Breast epithelium (tissue), 3 donors: ENCODE data around the gene DST.

Experiments
- POLR2A ChIP-seq: fragments of 450-650 bp; IDR thresholded peaks from one replicate; pipeline ENCODE4 v1.6.1; 2016; ENCODE audit warnings: antibody characterized with exemption, mild to moderate bottlenecking, moderate library complexity
- POLR2AphosphoS5 ChIP-seq, 3 donors: sonication (generic); formaldehyde crosslinking; IDR thresholded peaks; one replicate each; pipeline ENCODE4 v1.6.1; 2017; ENCODE audit warnings: antibody characterized with exemption in 3 of 3
- TF ChIP-seq, protein P1 (sequence below), 3 donors: fragments of 450-650 bp; IDR thresholded peaks; one replicate each; pipeline ENCODE4 v1.5.1; 2016 to 2017; ENCODE audit warnings: antibody characterized with exemption in 3 of 3, mild to moderate bottlenecking in 3 of 3, moderate library complexity in 3 of 3

DNA sequence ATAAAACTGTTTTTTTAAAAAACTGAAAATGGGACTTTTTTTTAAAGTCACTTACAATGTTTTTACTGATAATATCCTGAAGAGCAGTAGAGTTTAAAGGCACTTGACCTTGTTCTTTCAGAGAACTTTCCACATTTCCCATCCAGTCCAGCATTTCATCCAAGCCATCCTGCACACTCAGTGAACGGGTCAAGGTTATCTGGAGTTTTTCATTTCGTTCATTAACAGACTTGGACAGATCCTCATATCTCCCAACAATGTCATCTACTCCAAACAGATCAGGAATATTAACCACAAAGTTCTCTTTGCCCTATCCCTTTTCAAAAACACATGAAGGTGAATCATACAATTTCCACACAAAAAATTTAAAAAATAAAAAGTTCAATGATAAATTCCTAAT is 69.1 kb downstream of the DST start:
- TF ChIP-seq, protein P1, sequence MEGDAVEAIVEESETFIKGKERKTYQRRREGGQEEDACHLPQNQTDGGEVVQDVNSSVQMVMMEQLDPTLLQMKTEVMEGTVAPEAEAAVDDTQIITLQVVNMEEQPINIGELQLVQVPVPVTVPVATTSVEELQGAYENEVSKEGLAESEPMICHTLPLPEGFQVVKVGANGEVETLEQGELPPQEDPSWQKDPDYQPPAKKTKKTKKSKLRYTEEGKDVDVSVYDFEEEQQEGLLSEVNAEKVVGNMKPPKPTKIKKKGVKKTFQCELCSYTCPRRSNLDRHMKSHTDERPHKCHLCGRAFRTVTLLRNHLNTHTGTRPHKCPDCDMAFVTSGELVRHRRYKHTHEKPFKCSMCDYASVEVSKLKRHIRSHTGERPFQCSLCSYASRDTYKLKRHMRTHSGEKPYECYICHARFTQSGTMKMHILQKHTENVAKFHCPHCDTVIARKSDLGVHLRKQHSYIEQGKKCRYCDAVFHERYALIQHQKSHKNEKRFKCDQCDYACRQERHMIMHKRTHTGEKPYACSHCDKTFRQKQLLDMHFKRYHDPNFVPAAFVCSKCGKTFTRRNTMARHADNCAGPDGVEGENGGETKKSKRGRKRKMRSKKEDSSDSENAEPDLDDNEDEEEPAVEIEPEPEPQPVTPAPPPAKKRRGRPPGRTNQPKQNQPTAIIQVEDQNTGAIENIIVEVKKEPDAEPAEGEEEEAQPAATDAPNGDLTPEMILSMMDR (IDR thresholded peaks at IDR 0.05) = no peak
- no peak for TF ChIP-seq POLR2A
- TF ChIP-seq POLR2AphosphoS5 (IDR thresholded peaks at IDR 0.05) = no peak
